Calu3 (cell line): ENCODE measurements around the gene TUBE1. TPM values are rescaled to one million over a fixed set of nuclear protein-coding genes. Genes with fewer than 3 reads are reported as not detected.
"Not testable (repeated sequence)": the region's sequence is repeated elsewhere in the genome, so short reads cannot be mapped to it uniquely, and the experiment has no call there.

Experiments
- BruUV-seq: library from RNA; stranded (reverse); fragments of 400-500 nt; replicated peaks from 2 replicates; lab custom pipeline; 2021; lab: Mats Ljungman, UMichigan
- CTCF ChIA-PET: fragments of 300-600 bp; sonication (Branson Sonifier 250); formaldehyde crosslinking; loops from one replicate; lab custom pipeline; 2022; ENCODE audit warnings: antibody characterized with exemption; lab: Charles Lee
- DNase-seq: peaks from one replicate; pipeline ENCODE4 v3.0.0; 2022
- H3K27ac Mint-ChIP-seq: one replicate; pipeline ENCODE4 v1.8.0; 2022; ENCODE audit warnings: mixed read lengths; ENCODE audit not compliant: unreplicated experiment
- H3K27me3 Mint-ChIP-seq: one replicate; pipeline ENCODE4 v1.8.0; 2022; ENCODE audit warnings: mixed read lengths; ENCODE audit not compliant: unreplicated experiment
- H3K36me3 Mint-ChIP-seq: one replicate; pipeline ENCODE4 v1.8.0; 2022; ENCODE audit warnings: mild to moderate bottlenecking, moderate library complexity, mixed read lengths; ENCODE audit not compliant: insufficient read depth, unreplicated experiment
- H3K4me1 Mint-ChIP-seq: one replicate; pipeline ENCODE4 v1.8.0; 2022; ENCODE audit warnings: mild to moderate bottlenecking, low read depth, mixed read lengths; ENCODE audit not compliant: unreplicated experiment
- H3K4me3 Mint-ChIP-seq: one replicate; pipeline ENCODE4 v1.8.0; 2022; ENCODE audit warnings: mild to moderate bottlenecking, low read depth, moderate library complexity, mixed read lengths; ENCODE audit not compliant: unreplicated experiment
- H3K9me3 Mint-ChIP-seq: one replicate; pipeline ENCODE4 v1.8.0; 2022; ENCODE audit warnings: low read depth, mixed read lengths; ENCODE audit not compliant: unreplicated experiment
- CTCF ChIP-seq: fragments of 200-600 bp; IDR thresholded peaks from one replicate; pipeline ENCODE4 v1.8.0; 2022; ENCODE audit warnings: antibody characterized with exemption; ENCODE audit not compliant: unreplicated experiment
- intact Hi-C: fragments of 100-400 bp; cut with micrococcal nuclease; formaldehyde crosslinking; loops from one replicate; pipeline ENCODE4 v1.10.0; 2022; ENCODE audit not compliant: unreplicated experiment
- total RNA-seq: library from RNA; stranded (reverse); gene quantifications from 2 replicates; pipeline ENCODE4 v1.2.3, GENCODE V29; 2022

Gene TUBE1
- total RNA-seq, 1 experiment from 2014 or later = 21.0 TPM

GRCh38 chr6:112049026-112049799, 38.1 kb downstream of the TUBE1 start:
- Mint-ChIP-seq H3K36me3 (no peaks in the 10 kb centered on the region), H3K27me3 (no peaks in the 10 kb centered on the region), H3K27ac (no peak overlapping the region), H3K4me3 (no peak overlapping the region), H3K4me1 (no peaks in the 10 kb centered on the region), H3K9me3 (no peaks in the 10 kb centered on the region)
- no peak for TF ChIP-seq CTCF
- no TSS peak for BruUV-seq
- CTCF ChIA-PET = no interaction called here
- intact Hi-C loops = loop anchor here (10.0 kb wide), 3 partner anchors 464 to 1014 kb away; partner anchors contain the start of gene REV3L
- no peak for DNase-seq

- peaks cover 11% of the 10 kb centered on the region for H3K36me3 Mint-ChIP-seq
- H3K9me3 Mint-ChIP-seq, H3K4me1 Mint-ChIP-seq, H3K4me3 Mint-ChIP-seq, DNase-seq, H3K27ac Mint-ChIP-seq, CTCF ChIA-PET, BruUV-seq, H3K27me3 Mint-ChIP-seq: not testable (repeated sequence)
- intact Hi-C loops = loop anchor here (10.0 kb wide), 3 partner anchors 463 to 1013 kb away; partner anchors contain the start of gene REV3L
Observed at GRCh38 chr6:112047523-112047922, 39.8 kb downstream of the TUBE1 start.

- no TSS peak for BruUV-seq
- H3K4me3 Mint-ChIP-seq = no peak overlapping the region
- H3K9me3 Mint-ChIP-seq = no peaks in the 10 kb centered on the region
- no peak overlapping the region for H3K27ac Mint-ChIP-seq
- TF ChIP-seq CTCF = no peak
- no peaks in the 10 kb centered on the region for H3K27me3 Mint-ChIP-seq
- intact Hi-C loops = loop anchor here (5.0 to 10.0 kb wide), 4 partner anchors 460 to 1010 kb away; partner anchors contain the start of gene REV3L
- no peaks in the 10 kb centered on the region for H3K4me1 Mint-ChIP-seq
- CTCF ChIA-PET = no interaction called here
- peaks cover 11% of the 10 kb centered on the region for H3K36me3 Mint-ChIP-seq
- DNase-seq = no peak
Observed at GRCh38 chr6:112044856-112045255, 42.4 kb downstream of the TUBE1 start.

GRCh38 chr6:112044196-112044595, 43.1 kb downstream of the TUBE1 start:
- no TSS peak for BruUV-seq
- no peaks in the 10 kb centered on the region for H3K4me1 Mint-ChIP-seq

More at GRCh38 chr6:112044196-112044595, 43.1 kb downstream of the TUBE1 start:
- CTCF ChIA-PET = no interaction called here
- no peak for TF ChIP-seq CTCF
- no peaks in the 10 kb centered on the region for H3K9me3 Mint-ChIP-seq
- H3K27me3 Mint-ChIP-seq = no peaks in the 10 kb centered on the region
- H3K36me3 Mint-ChIP-seq = peaks cover 11% of the 10 kb centered on the region
- no peak for DNase-seq
- intact Hi-C loops = loop anchor here (5.0 to 10.0 kb wide), 4 partner anchors 459 to 1009 kb away; partner anchors contain the start of gene REV3L
- H3K27ac Mint-ChIP-seq = no peak overlapping the region
- H3K4me3 Mint-ChIP-seq = no peak overlapping the region
